Smooth muscle cell (in vitro differentiated cells): ENCODE data around the gene TMEM245. TPM values are rescaled to one million over a fixed set of nuclear protein-coding genes. Genes with fewer than 3 reads are reported as not detected.

Experiments used
- DNase-seq: peaks from one replicate; lab custom pipeline; 2025; ENCODE audit not compliant: unreplicated experiment; lab: John Stamatoyannopoulos, UW
- H2AFZ ChIP-seq: fragments of 200-600 bp; sonication (generic); 2 replicates; pipeline ENCODE4 v1.6.0; 2016; ENCODE audit warnings: antibody characterized with exemption, low read depth, mild to moderate bottlenecking
- H3F3A ChIP-seq: fragments of 200-600 bp; sonication (generic); 2 replicates; pipeline ENCODE4 v1.6.0; 2017; ENCODE audit warnings: antibody characterized with exemption, low read depth
- H3K27ac ChIP-seq: fragments of 200-600 bp; sonication (generic); 2 replicates; pipeline ENCODE4 v1.5.1; 2016; ENCODE audit warnings: low read depth, mild to moderate bottlenecking
- H3K27me3 ChIP-seq: fragments of 200-600 bp; sonication (generic); 2 replicates; pipeline ENCODE4 v1.6.1; 2016; ENCODE audit warnings: low read depth, mild to moderate bottlenecking
- H3K36me3 ChIP-seq: fragments of 200-600 bp; sonication (generic); 2 replicates; pipeline ENCODE4 v1.5.1; 2016; ENCODE audit warnings: low read depth
- H3K4me1 ChIP-seq: fragments of 200-600 bp; sonication (generic); 2 replicates; pipeline ENCODE4 v1.5.1; 2016; ENCODE audit warnings: low read depth
- H3K4me2 ChIP-seq: fragments of 200-600 bp; sonication (generic); 2 replicates; pipeline ENCODE4 v1.6.0; 2016; ENCODE audit warnings: mild to moderate bottlenecking
- H3K4me3 ChIP-seq: fragments of 200-600 bp; sonication (generic); 2 replicates; pipeline ENCODE4 v1.5.1; 2016; ENCODE audit warnings: mild to moderate bottlenecking
- H3K79me2 ChIP-seq: fragments of 200-600 bp; sonication (generic); 2 replicates; pipeline ENCODE4 v1.6.0; 2016; ENCODE audit warnings: low read depth, mild to moderate bottlenecking
- H3K9ac ChIP-seq: fragments of 200-600 bp; sonication (generic); 2 replicates; pipeline ENCODE4 v1.6.0; 2016; ENCODE audit warnings: low read depth
- H3K9me3 ChIP-seq: fragments of 200-600 bp; sonication (generic); replicated peaks from 2 replicates; pipeline ENCODE4 v1.5.1; 2016; ENCODE audit warnings: low read depth
- H4K20me1 ChIP-seq: fragments of 200-600 bp; sonication (generic); 2 replicates; pipeline ENCODE4 v1.6.0; 2016; ENCODE audit warnings: low read depth
- WGBS: methylation state at CpG from one replicate; pipeline ENCODE4 v1.1.7; 2016; ENCODE audit warnings: low lambda C conversion rate; 5-methylcytosine and 5-hydroxymethylcytosine counted together
- polyA plus RNA-seq: library from polyadenylated mRNA; unstranded; fragments of >200 nt; fragmentation: Nextera tagmentation; extraction: Ambion mirVana; gene quantifications from 2 replicates; pipeline ENCODE4 v1.2.1, GENCODE V29; 2016
- total RNA-seq: library from RNA; depleted of rRNA; stranded (reverse); fragments of >200 nt; gene quantifications from 2 replicates; pipeline ENCODE4 v1.2.3, GENCODE V29; 2014
- TF ChIP-seq, protein P1 (sequence below): fragments of 200-600 bp; sonication (generic); IDR thresholded peaks from 2 replicates; pipeline ENCODE4 v1.5.1; 2017; ENCODE audit warnings: borderline replicate concordance, mild to moderate bottlenecking, antibody characterized with exemption; ENCODE audit not compliant: insufficient read depth, poor library complexity, severe bottlenecking

Gene TMEM245
- total and polyA plus RNA-seq, 2 experiments from 2014 or later: 16.3 to 39.7 TPM

DNA sequence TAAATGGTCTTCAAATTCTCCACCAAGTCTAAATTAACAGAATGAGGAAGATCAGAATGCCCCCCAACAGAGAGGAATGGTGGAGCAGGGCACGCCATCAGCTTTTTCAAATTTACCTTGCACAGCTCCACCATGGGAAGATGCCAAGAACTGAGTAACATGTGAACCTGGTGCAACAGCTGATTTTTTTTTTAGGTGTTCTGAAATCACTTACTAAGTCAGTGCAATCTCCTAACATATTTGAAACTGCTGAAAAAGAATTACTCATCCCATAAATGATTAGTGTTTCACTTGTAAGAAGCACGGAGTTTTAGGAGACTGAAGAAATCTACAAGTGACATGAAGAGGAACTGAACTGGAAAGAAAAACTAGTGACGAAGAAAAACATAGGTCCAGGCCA lies 5.1 kb downstream of the TMEM245 start:
- no peak overlapping the region for H3K27ac ChIP-seq
- DNase-seq: no peak
- 68% methylated on average over 3 of the region's 3 CpGs for WGBS
- peaks cover 93% of the 10 kb centered on the region for H4K20me1 ChIP-seq
- H3K4me3 ChIP-seq: no peak overlapping the region
- no peak overlapping the region for H3K9ac ChIP-seq
- H3F3A ChIP-seq: peaks cover 8% of the 10 kb centered on the region
- no peaks in the 10 kb centered on the region for H3K36me3 ChIP-seq
- H3K79me2 ChIP-seq: peaks cover 86% of the 10 kb centered on the region
- H3K9me3 ChIP-seq: no peaks in the 10 kb centered on the region
- TF ChIP-seq, protein P1, sequence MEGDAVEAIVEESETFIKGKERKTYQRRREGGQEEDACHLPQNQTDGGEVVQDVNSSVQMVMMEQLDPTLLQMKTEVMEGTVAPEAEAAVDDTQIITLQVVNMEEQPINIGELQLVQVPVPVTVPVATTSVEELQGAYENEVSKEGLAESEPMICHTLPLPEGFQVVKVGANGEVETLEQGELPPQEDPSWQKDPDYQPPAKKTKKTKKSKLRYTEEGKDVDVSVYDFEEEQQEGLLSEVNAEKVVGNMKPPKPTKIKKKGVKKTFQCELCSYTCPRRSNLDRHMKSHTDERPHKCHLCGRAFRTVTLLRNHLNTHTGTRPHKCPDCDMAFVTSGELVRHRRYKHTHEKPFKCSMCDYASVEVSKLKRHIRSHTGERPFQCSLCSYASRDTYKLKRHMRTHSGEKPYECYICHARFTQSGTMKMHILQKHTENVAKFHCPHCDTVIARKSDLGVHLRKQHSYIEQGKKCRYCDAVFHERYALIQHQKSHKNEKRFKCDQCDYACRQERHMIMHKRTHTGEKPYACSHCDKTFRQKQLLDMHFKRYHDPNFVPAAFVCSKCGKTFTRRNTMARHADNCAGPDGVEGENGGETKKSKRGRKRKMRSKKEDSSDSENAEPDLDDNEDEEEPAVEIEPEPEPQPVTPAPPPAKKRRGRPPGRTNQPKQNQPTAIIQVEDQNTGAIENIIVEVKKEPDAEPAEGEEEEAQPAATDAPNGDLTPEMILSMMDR: no peak
- H3K4me2 ChIP-seq: no peak overlapping the region
- no peak overlapping the region for H2AFZ ChIP-seq
- H3K4me1 ChIP-seq: peaks cover 29% of the 10 kb centered on the region
- no peaks in the 10 kb centered on the region for H3K27me3 ChIP-seq

DNA sequence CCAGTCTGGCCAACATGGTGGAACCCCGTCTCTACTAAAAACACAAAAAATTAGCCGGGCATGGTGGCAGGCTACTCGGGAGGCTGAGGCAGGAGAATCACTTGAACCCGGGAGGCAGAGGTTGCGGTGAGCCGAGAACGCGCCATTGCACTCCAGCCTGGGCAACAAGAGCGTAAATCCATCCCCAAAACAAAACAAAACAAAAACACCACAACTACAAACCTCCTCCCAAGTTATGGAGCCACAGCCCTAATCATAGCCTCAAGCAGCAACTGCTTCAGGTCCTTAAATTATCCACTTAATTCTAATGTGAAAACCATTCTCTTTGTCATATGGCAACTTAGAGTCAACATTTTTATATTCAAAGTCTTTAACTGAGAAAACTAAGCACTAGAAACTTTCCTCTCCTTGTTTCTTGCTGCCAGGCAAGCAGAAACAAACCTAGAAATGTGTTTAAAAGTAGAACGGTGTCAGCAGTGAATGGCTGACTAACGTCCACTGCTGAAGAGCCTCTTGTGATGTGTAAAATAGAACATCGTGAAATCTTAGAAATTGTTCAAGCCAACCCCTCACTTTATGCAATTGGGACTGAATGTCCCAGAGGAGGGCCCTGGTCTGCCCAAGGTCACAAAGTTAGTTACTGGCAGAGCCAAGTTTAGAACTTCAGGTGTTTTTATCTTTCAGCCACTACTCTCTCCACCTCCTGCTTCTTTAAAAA lies 5.7 kb downstream of the TMEM245 start:
- no peaks in the 10 kb centered on the region for H3K36me3 ChIP-seq
- peaks cover 97% of the 10 kb centered on the region for H4K20me1 ChIP-seq
- no peak overlapping the region for H3K27ac ChIP-seq
- TF ChIP-seq, protein P1: no peak
- H3F3A ChIP-seq: peaks cover 8% of the 10 kb centered on the region
- 94% methylated on average over 12 of the region's 12 CpGs for WGBS
- H3K4me3 ChIP-seq: no peak overlapping the region
- H3K27me3 ChIP-seq: no peaks in the 10 kb centered on the region
- H3K79me2 ChIP-seq: peaks cover 92% of the 10 kb centered on the region
- H3K4me1 ChIP-seq: peaks cover 35% of the 10 kb centered on the region
- no peaks in the 10 kb centered on the region for H3K9me3 ChIP-seq
- no peak overlapping the region for H3K4me2 ChIP-seq
- no peak overlapping the region for H3K9ac ChIP-seq
- H2AFZ ChIP-seq: no peak overlapping the region
- no peak for DNase-seq

DNA sequence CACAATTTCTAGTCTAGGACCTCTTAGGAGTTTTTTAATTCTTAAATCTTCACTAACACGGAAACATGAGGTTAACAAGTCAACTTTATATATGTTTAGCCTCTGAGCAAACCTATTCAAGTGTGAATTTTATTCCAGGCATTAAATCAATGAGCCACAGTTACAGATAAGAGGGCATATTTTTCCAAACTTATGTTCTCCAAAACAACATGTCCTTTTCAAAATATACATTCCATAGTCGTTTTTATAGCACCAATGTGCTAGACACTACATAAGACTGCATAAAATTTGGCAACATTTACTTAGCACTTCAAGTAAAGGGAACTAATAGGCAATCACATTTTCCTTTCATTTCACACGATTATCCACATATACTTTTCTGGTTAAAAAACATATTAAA lies 6.5 kb downstream of the TMEM245 start:
- Histone ChIP-seq H3K79me2 (peaks cover 92% of the 10 kb centered on the region), H3F3A (peaks cover 5% of the 10 kb centered on the region), H3K9me3 (no peaks in the 10 kb centered on the region), H3K27me3 (no peaks in the 10 kb centered on the region), H3K4me2 (no peak overlapping the region), H3K4me1 (peaks cover 38% of the 10 kb centered on the region), H3K36me3 (no peaks in the 10 kb centered on the region), H2AFZ (no peak overlapping the region), H3K27ac (no peak overlapping the region), H4K20me1 (peaks cover 95% of the 10 kb centered on the region), H3K4me3 (no peak overlapping the region), H3K9ac (no peak overlapping the region)
- no peak for DNase-seq
- WGBS: 79% methylated on average over 3 of the region's 3 CpGs
- TF ChIP-seq, protein P1: no peak
